Measurements from ENCODE around the gene NTN1.
A peak's percentile ranks its signal among the peaks of the same experiment; 100 is the strongest.

The NTN1 gene

DNA sequence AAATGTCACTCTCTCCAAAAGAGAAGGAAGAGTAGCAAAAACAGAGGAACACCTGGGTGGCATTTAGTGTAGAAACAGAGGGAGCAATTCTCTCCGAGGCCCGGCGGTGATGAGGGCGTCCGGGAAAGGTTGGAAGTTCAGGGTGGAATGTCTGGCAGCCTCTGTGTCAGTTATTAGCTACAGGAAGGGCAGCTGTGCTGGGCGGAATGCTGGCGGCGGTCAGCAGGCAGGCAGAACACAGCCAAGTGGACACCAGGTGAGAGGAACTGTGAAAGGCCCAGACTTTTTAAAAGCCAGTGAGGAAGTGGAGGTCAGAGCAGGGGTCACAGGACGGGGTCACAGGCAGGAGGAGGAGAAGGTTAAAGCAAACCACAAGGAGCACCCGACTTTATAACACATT, 238.1 kb downstream of the NTN1 start:
- peak overlapping the region in 8 of 11 experiments; percentile 19 to 97 (median 90); a peak in 13 of 22 replicates for H3K4me2 ChIP-seq
- peaks cover 24 to 50% (median 40%) of the 10 kb centered on the region in 10 experiments for H3K4me1 ChIP-seq
- no peak overlapping the region for H3K9ac ChIP-seq
- peaks cover 17 to 40% (median 30%) of the 10 kb centered on the region in 11 experiments; a peak in 21 of 22 replicates for H3K27me3 ChIP-seq
- H3K36me3 ChIP-seq = peaks cover 0 to 8% (median 0%) of the 10 kb centered on the region in 11 experiments; a peak in 4 of 22 replicates
- TF ChIP-seq Cebpa-rat (IDR thresholded peaks at IDR 0.05) = no peak
- peaks cover 0 to 9% (median 0%) of the 10 kb centered on the region in 11 experiments; a peak in 5 of 22 replicates for H3K9me3 ChIP-seq (replicated peaks in 1 of 11)
- H3K27ac ChIP-seq = no peak overlapping the region
- H3K4me3 ChIP-seq = no peak overlapping the region
- H4K20me1 ChIP-seq = peaks cover 25 to 59% (median 43%) of the 10 kb centered on the region in 11 experiments; a peak in 19 of 22 replicates

DNA sequence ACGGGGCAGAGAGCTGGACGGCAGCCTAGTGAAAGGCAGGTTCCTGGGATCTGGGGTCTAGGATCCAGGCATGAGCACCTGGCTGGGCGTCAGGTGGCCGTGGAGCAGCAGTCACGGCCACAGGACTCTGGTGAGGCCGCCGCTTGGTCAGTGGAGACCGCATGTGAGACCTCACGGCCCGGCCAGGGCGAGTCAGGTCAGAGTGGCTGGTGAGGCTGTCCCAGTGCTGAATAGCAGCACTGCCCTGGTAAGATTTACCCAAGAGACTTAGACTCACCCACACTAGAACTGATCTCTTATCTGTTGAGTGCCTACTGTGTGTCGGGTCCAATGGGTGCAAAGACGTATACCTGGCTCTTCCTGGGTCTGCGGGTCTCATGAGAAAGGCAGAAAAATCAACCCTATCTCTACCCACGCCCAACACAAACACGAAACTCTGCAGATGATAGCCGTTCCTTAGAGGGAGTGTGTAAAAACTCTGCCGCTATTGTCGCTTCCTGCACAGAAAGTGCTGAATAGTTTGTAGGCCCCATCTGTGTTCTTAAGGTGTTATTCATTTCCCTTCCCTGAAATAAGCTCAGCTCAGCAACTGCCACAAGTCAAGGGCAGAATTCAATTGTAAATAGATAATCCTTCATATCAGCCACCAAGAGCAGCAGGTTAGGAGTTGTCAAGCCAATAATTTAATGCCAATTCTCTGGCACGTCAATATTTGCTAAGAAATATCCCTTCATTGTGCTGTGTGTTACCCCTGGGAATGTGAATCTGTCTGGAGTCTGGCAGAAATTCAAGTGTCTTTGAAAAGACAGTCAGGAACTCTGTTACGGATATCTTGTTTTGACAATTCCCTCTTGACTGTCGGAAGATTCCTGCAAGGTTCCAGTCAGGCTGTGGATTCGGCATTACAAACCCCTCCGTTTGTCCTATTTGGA, 240.0 kb downstream of the NTN1 start:
- H4K20me1 ChIP-seq = peaks cover 21 to 51% (median 34%) of the 10 kb centered on the region in 11 experiments; a peak in 19 of 22 replicates
- H3K27ac ChIP-seq = no peak overlapping the region
- peaks cover 24 to 35% (median 34%) of the 10 kb centered on the region in 10 experiments for H3K4me1 ChIP-seq
- peaks cover 0 to 9% (median 0%) of the 10 kb centered on the region in 11 experiments; a peak in 5 of 22 replicates for H3K9me3 ChIP-seq (replicated peaks in 1 of 11)
- H3K4me2 ChIP-seq = peak overlapping the region in 1 of 11 experiments; percentile 7; a peak in 1 of 22 replicates
- no peak for TF ChIP-seq Cebpa-rat (IDR thresholded peaks at IDR 0.05)
- no peak overlapping the region for H3K9ac ChIP-seq
- no peak overlapping the region for H3K4me3 ChIP-seq
- H3K36me3 ChIP-seq = peaks cover 0 to 18% (median 0%) of the 10 kb centered on the region in 11 experiments; a peak in 4 of 22 replicates
- peaks cover 17 to 34% (median 30%) of the 10 kb centered on the region in 11 experiments; a peak in 21 of 22 replicates for H3K27me3 ChIP-seq

DNA sequence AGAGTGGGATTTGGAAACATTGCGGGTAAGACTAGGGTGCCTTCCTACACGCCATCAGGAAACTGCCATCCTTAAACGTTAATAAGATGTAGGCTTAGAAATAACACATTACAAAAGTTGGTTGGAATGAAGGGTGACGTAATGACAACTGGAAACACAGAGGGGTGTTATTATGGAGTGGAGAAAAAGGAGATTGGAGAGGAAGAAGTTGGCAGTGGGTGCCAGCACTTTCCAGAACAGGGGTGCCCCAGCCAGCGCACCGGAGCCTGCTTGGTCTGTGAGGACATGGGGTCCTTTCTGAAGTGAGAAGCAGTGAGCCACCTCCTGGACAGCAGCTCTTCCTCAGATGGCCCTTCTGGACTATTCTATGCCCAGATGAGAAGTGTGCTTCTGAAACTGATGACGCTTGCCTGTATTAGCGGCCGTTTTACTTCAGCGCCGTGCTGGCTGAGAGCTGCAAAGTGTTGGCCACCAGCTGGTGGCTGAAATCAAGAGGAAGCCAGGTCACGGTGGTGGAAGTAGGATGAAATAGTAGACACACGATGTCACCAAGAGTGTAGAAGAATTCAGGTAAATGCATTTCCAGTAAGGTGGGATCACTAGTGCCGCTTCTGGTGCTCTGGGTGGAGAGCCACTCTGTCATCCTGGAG, 244.8 kb downstream of the NTN1 start:
- peaks cover 0 to 38% (median 0%) of the 10 kb centered on the region in 11 experiments; a peak in 5 of 22 replicates for H3K36me3 ChIP-seq
- no peak overlapping the region for H3K4me2 ChIP-seq
- H3K4me3 ChIP-seq = no peak overlapping the region
- H3K4me1 ChIP-seq = no peaks in the 10 kb centered on the region; a peak in 1 of 20 replicates
- H3K9ac ChIP-seq = no peak overlapping the region
- H3K9me3 ChIP-seq (replicated peaks in 1 of 11) = peaks cover 0 to 9% (median 0%) of the 10 kb centered on the region in 11 experiments; a peak in 5 of 22 replicates
- no peak for TF ChIP-seq Cebpa-rat (IDR thresholded peaks at IDR 0.05)
- 0 out of 22 replicates have a peak, but pooled peaks cover 0 to 4% (median 0%) of the 10 kb centered on the region in 11 experiments for H3K27me3 ChIP-seq
- no peak overlapping the region for H3K27ac ChIP-seq
- H4K20me1 ChIP-seq = peaks cover 0 to 9% (median under 1%) of the 10 kb centered on the region in 11 experiments; a peak in 5 of 22 replicates

DNA sequence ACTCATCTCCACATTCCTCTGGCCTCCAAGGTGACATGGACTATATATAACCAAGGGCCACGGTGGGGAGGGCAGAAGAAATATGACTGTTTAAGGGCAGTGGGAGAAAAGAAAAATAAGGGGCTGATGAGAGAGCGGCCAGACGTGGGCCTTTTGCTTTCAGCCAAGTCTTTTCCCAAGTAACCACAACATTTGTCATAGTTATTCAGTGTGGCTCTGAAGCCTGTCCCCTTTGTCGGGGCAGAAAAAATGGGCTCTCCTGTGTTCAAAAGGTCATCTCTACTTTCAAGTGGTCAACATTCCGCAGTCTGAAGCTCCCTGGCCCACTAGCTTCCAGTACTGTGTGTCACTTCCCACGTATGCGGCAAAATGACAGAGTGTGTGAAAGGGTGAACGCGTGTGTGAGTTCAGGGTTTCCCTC, 245.4 kb downstream of the NTN1 start:
- no peaks in the 10 kb centered on the region; a peak in 1 of 20 replicates for H3K4me1 ChIP-seq
- TF ChIP-seq Cebpa-rat (IDR thresholded peaks at IDR 0.05) = no peak
- H3K4me2 ChIP-seq = no peak overlapping the region
- H3K36me3 ChIP-seq = peaks cover 0 to 39% (median 0%) of the 10 kb centered on the region in 11 experiments; a peak in 5 of 22 replicates
- H3K9me3 ChIP-seq (replicated peaks in 1 of 11) = peaks cover 0 to 9% (median 0%) of the 10 kb centered on the region in 11 experiments; a peak in 5 of 22 replicates
- H4K20me1 ChIP-seq = peaks cover 0 to 5% (median 0%) of the 10 kb centered on the region in 11 experiments; a peak in 1 of 22 replicates
- H3K27ac ChIP-seq = no peak overlapping the region
- H3K27me3 ChIP-seq = no peaks in the 10 kb centered on the region
- H3K9ac ChIP-seq = no peak overlapping the region
- no peak overlapping the region for H3K4me3 ChIP-seq

DNA sequence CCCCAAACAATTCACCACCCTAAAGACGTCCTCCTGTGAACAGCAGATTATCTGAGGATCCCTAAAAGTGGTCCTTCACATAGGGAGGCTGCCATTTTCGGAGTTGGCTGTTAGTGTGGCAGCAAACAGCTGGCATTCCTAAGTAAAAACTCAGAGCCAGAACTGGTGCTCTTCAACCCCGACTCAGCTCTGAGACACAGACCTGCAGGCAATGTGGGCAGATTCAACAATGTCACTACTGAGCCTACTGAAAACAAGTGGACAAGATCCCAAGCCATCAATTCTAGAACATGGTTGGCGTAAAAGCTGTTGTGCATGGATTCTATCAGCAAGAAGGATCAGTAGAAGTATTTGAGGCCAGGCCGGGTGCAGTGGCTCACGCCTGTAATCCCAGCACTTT, 247.2 kb downstream of the NTN1 start:
- peaks cover 0 to 7% (median 0%) of the 10 kb centered on the region in 10 experiments; a peak in 1 of 20 replicates for H3K4me1 ChIP-seq
- H3K27ac ChIP-seq = no peak overlapping the region
- H3K9me3 ChIP-seq (replicated peaks in 1 of 11) = peaks cover 0 to 9% (median 0%) of the 10 kb centered on the region in 11 experiments; a peak in 5 of 22 replicates
- H3K27me3 ChIP-seq = no peaks in the 10 kb centered on the region
- no peaks in the 10 kb centered on the region; a peak in 2 of 22 replicates for H4K20me1 ChIP-seq
- no peak overlapping the region for H3K4me3 ChIP-seq
- peaks cover 0 to 39% (median 0%) of the 10 kb centered on the region in 11 experiments; a peak in 4 of 22 replicates for H3K36me3 ChIP-seq
- H3K4me2 ChIP-seq = no peak overlapping the region
- no peak overlapping the region for H3K9ac ChIP-seq
- no peak for TF ChIP-seq Cebpa-rat (IDR thresholded peaks at IDR 0.05)

DNA sequence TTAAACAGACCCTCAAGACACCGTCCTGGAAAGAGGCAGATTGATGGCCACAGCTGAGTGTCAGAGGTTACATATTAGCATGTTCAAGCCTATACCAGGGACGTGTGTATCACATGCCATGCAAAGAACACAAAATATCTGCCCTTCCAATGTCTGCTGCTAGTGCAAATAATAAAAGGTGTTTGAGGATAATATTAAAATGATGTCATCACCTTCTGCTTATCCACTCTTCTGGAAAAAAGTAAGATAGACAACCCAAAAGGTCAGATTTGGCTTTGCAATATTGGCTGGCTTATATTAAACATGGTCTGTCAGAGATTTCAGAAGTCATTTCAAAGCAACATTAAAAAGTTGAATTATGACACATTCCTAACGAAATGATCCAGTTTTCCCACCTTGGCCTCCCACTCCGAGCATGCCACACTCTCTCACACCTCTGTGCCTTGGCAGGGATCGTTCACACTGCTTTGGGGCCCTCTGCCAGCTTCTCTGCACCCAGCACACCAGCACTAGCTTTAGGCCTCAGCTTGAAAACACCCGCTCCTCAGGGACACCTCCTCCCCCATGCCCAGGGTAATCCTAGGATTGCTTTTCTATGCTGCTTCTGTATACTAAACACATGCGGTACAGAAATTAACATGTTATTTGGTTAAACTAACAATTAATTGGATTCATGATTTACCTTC, 248.2 kb downstream of the NTN1 start:
- Histone ChIP-seq H3K27me3 (no peaks in the 10 kb centered on the region), H3K4me2 (no peak overlapping the region), H3K36me3 (peaks cover 0 to 30% (median 0%) of the 10 kb centered on the region in 11 experiments; a peak in 3 of 22 replicates), H3K4me1 (peaks cover 0 to 7% (median 0%) of the 10 kb centered on the region in 10 experiments; a peak in 1 of 20 replicates), H3K9me3 (replicated peaks in 1 of 11) (no peaks in the 10 kb centered on the region), H3K4me3 (no peak overlapping the region), H3K27ac (no peak overlapping the region), H3K9ac (no peak overlapping the region), H4K20me1 (no peaks in the 10 kb centered on the region; a peak in 2 of 22 replicates)
- TF ChIP-seq Cebpa-rat (IDR thresholded peaks at IDR 0.05) = no peak

DNA sequence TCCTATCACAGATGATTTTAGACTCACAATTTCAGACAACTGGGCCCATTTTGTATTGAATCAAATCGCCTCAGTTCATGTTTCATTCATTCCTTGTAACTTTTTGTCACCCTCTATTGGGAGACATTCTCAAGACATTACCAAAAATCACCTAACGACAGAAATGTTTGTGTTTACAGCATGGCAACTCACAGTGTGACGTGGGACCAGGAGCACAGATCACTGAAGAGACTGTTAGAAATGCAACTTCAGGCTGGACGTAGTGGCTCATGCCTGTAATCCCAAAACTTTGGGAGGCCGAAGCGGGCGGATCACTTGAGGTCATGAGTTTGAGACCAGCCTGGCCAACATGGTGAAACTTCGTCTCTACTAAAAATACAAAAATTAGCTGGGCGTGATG, 249.6 kb downstream of the NTN1 start:
- Histone ChIP-seq H4K20me1 (no peaks in the 10 kb centered on the region; a peak in 2 of 22 replicates), H3K27me3 (no peaks in the 10 kb centered on the region), H3K36me3 (peaks cover 0 to 25% (median 0%) of the 10 kb centered on the region in 11 experiments; a peak in 3 of 22 replicates), H3K9me3 (replicated peaks in 1 of 11) (no peaks in the 10 kb centered on the region), H3K4me3 (no peak overlapping the region), H3K4me1 (peaks cover 0 to 7% (median 0%) of the 10 kb centered on the region in 10 experiments; a peak in 1 of 20 replicates), H3K27ac (no peak overlapping the region), H3K4me2 (no peak overlapping the region), H3K9ac (no peak overlapping the region)
- no peak for TF ChIP-seq Cebpa-rat (IDR thresholded peaks at IDR 0.05)

DNA sequence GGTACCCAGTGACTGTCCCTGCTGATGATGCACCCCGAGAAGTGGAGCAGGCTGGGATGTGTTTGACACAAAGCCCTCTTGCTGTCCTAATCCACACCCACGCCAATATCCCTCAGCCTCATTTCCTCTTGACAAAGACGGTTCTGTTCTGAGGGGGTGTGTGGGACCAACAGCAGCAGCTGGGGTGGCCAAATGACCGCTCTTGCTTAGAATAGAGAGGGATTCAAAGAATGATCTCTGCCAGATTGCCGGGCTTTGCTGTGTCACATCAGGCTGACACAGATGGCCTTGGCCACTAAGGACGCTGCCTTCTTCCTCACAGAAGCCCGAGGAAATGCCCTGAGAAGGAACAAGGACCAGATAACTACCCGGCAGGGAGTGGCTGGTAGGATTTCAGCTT, 250.7 kb downstream of the NTN1 start:
- peaks cover 0 to 7% (median 0%) of the 10 kb centered on the region in 10 experiments; a peak in 1 of 20 replicates for H3K4me1 ChIP-seq
- no peaks in the 10 kb centered on the region for H3K27me3 ChIP-seq
- H3K9me3 ChIP-seq (replicated peaks in 1 of 11) = no peaks in the 10 kb centered on the region
- peaks cover 0 to 15% (median 0%) of the 10 kb centered on the region in 11 experiments; a peak in 2 of 22 replicates for H3K36me3 ChIP-seq
- no peaks in the 10 kb centered on the region; a peak in 2 of 22 replicates for H4K20me1 ChIP-seq
- H3K27ac ChIP-seq = no peak overlapping the region
- H3K9ac ChIP-seq = no peak overlapping the region
- TF ChIP-seq Cebpa-rat (IDR thresholded peaks at IDR 0.05) = no peak
- H3K4me2 ChIP-seq = no peak overlapping the region
- H3K4me3 ChIP-seq = no peak overlapping the region
